GM21447 (cell line): Measurements from ENCODE around the gene SLC14A1.
"Not testable (repeated sequence)": the region's sequence is repeated elsewhere in the genome, so short reads cannot be mapped to it uniquely, and the experiment has no call there.

Source experiments
- ATAC-seq: cut with Tn5 transposase; IDR thresholded peaks from one replicate; pipeline ENCODE4 v1.9.1; 2021; ENCODE audit not compliant: unreplicated experiment

The SLC14A1 gene

DNA sequence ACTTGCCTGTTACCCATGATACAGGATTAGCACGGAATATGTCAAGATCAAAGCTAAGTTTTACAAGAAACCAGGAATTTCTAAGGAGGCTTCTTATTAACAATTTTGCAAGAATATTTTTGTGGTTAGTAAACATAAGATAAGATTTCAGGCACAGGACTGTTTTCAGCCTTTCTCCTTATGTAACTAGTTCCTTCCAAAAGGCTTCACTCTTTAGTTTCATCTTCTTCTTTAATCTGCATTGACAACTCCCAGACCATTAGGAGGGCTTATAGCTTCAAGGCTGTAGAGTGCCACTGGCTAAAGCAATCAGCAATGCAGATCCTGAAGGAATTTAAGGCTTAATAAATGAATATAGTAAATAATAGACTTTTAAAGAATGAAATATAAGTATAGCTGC lies 29.3 kb downstream of the SLC14A1 start:
- ATAC-seq, result no peak

DNA sequence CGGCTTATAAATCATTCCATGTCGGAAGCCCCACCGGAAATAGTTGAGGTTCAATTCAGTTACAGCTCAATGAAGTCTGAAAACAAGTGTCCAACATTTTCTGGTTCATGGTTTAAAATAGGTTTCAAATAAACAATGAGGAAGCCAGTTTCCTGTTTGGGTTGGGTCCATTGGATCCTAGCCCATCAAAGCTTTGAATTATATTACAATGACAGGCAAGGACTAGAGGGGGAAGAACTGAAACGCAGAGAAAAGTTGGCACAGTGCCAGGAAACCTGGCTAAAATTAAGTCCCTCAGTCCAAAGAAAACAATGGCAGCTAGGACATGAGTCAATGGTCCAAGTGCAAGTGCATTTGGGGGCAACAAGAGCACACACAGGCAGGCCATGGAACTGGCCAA lies 32.0 kb downstream of the SLC14A1 start:
- ATAC-seq, result no peak

DNA sequence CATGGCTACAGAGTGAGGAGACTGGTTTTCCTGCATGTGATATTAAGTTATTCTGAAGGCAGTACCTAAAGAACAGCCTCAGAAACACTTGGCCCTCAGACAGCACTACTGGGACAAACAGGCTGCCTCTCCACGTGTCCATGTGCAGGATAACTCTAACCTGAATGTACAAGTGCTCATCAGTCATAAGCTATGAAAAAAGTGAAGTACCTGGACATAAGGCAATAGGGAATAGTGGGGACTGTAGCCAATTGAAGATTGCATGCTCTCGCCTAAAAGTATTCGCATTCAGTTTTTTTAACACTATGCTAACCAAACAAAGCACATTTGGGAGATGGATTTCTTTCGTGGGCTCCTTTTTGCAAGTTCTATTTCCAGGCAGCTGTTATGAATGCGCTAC lies 33.0 kb downstream of the SLC14A1 start:
- ATAC-seq, result no peak

DNA sequence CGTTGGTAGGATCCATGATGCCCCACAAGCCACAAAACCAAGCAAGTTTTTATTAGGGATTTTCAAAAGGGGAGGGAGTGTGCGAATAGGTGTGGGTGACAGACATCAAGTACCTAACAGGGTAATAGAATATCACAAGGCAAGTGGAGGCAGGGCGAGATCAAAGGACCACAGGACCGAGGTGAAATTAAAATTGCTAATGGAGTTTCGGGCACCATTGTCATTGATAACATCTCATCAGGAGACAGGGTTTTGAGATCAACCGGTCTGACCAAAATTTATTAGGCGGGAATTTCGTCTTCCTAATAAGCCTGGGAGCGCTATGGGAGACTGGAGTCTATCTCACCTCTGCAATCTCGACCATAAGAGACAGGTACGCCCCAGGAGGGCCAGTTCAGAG lies 33.7 kb downstream of the SLC14A1 start:
- not testable (repeated sequence) for ATAC-seq

DNA sequence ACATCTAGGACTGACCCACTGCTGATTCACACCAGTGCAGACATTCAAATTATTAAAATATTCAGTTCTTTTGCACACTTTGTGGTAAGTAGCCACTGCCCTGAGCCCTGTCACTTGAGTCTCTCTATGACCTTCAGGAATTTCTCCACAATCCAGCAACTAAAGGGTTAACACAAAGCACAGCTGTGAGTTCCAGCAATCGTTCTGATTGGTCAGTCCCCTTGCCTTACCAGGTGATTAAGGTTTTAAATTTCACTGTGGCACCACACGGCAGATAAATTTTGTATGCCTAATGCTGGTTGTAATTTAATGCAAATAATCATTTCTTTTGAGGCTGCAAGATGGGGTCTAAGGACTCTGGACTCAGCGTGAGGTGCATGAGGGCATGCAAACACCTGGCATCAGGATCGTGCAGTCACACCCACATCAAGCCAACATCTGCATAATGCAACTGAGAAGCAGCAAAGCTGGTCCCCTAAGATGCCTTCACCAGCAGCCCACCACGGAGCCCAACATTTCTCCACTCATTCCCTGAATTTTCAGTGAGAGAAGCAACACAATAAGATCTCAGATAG lies 36.6 kb downstream of the SLC14A1 start:
- no peak for ATAC-seq

DNA sequence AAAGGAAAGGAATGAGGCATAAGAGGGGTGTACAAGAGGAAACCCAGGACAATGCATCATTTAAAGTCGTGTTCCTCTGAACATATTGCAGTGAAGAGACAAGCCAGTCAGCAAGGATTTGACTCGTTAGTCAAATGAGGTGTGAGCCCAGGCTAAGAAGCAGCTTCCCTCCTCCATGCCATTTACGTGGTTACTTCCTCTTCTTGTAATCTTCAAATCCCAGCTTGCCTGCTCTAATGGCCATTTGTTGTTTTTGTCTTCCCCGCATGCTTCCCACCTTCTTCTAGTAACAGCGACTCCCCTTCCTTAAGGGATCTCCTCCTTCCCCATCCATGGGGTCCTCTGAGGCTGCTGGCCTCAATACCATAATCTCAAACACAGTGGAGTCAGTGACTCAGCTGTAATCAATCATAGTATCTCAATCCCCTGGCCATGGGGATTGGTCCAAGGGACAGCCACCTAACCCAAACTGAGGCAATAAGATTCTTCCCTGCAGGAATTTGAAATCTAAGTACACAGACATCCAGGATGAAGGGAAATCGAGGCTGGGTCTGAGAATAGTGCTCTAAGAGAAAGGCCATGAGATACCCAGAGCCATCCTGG lies 37.6 kb downstream of the SLC14A1 start:
- ATAC-seq, result no peak

DNA sequence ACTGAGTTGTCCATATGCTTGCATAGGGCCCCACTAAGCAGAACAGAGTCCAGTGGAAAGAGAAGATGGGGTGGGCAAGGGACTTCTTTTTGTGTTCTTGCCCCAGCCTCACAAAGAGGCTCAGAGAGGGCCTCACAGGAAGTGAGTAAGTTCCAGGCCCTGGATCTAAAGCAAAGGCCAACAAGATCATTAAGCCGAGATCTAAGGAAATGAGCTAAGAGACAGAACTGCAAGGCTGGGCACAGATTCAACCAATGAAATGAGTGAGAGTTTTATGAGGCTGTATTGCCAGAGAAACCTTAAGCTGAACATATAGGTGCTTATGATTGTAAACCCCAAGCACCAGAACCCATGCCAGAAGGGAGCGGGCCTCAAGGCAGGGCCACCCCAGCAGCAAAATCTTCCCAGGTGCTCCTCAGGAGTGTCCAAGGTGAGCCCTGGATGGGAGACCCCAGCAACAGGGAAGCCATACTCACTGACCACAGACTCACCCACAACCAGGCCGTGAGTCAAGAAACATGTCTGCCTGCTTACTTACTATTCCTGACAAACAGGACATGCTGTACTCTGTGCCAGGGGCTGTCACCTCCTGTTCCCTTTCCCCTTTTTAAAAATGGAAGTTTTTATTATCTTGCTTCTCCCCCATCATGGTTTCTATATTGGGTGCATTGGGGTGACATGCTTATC lies 40.2 kb downstream of the SLC14A1 start:
- no peak for ATAC-seq

DNA sequence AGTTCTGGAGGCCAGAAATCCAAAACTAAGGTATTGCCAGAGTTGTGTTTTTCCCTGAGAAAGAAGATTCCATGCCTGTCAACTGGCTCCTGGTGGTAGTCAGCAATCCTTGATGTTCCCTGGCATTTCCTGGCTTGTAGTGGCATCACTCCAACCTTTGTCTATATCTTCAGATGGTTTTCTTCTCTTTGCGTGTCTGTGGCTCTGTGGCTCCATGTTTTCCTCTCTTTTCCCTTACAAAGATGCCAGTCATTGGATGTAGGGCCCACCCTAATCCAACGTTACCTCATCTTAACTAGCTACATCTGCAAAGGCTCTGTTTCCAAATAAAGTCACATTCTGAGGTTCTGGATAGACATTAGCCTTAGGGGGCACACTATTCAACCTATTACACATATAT lies 41.8 kb downstream of the SLC14A1 start:
- no peak for ATAC-seq

DNA sequence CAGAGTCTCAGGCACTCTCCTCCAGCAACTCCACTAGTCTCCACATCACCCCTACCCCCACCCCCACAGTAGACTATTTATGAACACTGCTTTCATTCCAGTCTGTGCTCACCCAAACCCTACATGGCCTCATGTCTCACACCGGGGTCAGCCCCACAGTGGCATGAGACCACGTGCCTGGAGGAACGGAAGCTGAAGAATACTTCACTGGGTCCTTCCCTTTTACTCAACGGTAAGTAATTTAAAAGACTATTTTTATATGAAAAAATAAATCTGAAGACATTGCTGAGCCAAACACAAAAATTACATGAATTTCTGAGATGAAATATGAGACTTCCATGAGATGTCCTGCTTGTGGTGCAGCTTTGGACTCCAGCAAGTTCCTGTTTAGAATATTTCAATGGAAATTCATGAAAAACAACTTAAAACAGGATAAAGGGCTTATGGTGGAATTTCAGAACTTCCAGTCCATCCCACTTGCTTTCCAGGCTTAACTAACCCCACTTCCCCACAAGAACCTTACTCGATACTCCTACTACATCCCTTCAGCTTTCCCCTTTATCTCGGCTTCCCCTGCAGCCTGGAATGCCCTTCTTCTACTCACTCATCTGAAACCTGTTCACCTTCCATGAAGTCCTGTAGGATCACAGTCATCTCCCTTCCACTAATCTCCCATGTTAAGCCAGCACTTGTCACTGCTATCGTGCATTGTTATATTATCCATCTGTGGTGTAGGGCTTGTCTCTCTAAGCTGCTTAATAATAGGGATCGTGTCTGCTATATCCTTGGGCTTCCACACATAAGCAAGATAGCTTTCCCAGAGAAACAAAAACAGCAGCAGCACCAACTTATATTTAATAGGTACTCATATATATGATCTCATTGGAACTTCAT lies 47.9 kb downstream of the SLC14A1 start:
- ATAC-seq, result no peak

DNA sequence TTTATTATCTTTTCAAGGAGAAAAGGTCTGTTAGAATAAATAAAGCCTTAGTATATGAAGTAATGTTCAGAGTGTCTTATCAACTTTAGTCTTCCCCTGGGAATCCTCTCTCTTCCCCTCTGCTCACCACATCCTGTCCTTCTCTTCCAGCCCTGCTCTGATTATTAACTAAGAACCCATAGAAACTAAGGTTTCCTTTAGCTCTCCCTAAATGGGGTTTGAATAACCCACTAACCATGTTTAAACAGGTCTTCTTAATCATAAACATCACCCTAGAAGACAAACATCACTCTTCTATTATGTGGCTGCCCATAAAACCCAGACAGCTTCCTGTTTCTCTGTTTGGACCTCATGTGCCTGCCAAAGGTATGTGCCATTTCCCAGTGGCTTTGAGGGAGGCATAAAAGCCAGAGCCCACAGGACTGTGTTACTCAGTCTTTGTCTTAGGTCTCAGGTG lies 50.1 kb downstream of the SLC14A1 start:
- ATAC-seq, result peak; percentile 67

DNA sequence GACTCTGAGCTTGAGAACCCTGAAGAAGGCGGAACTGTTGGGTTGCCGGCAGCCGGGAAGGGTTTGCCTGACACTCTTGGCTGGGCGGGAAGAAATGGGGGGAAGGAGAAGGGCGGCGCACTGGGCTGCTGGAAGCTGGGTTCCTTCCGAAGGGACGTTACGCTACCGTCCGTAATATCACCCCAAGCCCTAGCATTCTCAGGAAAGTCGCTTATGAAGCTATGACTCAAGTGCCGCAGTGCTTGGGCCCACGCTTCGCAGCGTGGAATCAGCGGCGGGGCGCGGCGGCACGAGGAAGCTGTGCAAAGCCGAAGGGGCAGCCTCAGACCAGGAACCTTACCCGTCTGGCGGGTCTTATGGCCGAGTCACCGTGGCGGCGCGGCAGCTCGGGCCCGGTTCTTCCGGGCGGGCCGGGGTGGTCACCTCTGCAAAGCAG lies 51.3 kb downstream of the SLC14A1 start:
- peak; percentile 57 for ATAC-seq

DNA sequence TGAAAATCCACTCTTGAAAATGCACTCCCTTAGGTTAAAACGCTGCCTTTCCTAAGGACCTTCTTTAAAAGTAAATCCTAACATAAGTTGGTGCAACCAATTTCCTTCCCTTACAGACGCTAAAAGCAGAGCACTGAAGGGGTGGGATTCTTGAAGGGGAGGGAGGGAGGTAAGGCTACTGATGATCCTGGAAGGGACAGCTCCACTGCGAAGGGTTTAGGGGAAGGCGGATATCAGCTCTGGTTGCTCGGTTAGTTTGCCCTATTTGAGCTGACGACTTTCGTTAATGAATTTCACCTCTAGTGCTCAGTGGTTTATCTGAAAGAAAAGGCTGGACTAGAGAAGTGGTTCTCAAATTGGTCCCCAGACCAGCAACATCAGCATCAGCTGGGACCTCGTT lies 51.8 kb downstream of the SLC14A1 start:
- no peak for ATAC-seq

DNA sequence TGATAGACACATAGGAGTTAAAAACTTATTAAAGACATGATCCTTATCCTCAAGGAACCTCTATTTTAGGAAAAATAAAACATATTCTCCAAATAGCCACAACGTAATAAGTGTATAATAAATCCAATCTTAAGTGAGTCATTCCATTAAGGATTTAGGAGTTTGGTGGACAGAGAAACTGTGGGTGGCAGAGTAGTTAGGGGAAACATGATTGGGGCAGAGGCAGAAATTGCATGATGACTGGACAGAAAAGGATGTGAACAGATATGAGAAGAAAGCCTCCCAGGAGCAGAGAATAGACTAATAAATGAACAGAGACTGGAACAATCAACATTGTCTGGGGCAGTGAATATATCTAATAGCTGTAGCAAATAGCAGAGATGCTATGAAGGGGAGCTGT lies 53.4 kb downstream of the SLC14A1 start:
- no peak for ATAC-seq

DNA sequence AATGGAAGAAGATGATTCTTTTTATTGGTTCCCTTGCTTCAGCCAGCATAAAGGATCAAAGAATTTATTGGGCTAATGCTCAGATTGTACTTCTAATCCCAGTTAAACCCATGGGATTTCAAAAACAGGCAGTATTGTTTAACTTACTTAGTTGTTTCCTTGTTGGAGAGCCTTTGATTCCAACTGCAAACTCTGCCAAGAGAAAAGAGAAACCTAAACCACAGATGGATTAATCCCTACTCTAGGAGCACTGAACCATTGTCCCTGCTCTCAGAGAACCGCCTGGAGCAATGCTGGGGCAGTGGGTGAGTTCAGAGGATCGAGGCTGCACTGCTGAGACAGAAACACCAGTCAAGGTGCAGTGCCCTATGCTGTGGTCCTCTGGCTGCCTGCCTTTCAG lies 56.6 kb downstream of the SLC14A1 start:
- ATAC-seq, result no peak

DNA sequence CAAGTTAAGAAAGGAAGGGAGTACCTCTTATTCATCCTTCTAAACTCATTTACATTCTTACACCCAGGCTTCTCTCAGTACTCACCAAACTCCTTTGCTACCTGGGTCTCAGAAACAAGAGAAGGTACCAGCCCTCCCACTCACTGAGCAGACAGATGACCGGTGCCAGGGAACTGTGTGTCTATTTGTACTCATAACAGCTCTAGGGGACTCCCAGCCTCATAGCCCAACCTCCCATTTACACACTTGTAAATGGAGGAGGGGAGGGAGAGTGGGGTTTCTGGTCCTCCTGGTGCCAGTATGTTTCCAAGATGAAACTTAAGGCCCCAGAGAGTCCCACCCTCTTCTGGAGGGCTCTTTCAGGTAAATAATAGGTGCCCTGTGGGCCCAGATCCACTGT lies 58.7 kb downstream of the SLC14A1 start:
- ATAC-seq, result no peak

DNA sequence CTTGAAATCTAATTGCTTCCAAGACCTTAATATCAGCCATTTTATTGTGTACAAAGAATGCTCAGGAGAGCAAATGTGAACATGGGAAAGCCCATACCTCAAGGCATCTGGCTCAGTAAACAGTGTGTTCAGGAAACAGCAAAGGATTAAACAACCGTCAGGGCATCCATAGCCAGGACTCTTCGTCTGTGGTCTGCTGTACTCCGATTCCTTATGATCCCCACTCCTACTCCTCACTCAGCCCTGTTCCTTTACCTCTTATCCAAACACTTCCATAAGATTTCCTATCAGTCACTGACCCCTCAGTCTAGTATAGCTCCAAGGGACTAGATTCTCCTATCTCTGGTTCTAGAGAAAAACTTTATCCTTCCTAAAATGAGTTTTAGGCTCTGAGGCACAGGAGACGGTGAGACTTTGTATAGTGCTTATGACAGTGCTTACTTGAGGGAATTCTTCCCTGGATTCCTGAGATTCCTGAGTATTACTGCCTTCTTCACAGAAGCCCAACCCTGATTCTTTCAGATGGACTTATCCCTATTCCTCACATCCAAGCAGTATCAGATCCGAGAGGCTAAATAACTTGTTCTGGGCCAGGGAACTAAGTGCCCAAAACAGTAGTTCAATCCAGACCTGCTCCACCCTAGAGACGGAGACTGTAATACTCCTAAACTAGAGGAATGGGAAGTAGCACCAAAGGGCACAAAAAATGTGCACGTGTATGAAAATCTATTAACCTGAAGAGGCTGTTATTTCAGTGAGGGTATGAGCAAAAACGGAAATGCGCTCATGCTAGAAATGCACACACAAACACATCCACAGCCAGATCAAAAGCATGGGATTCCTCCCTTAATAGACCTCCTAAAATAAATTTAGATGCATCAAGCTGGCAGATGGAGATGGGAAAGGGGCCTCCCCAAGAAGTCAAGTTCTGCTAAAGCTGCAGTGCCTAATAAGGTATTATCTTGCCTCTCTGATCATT lies 59.4 kb downstream of the SLC14A1 start:
- no peak for ATAC-seq

DNA sequence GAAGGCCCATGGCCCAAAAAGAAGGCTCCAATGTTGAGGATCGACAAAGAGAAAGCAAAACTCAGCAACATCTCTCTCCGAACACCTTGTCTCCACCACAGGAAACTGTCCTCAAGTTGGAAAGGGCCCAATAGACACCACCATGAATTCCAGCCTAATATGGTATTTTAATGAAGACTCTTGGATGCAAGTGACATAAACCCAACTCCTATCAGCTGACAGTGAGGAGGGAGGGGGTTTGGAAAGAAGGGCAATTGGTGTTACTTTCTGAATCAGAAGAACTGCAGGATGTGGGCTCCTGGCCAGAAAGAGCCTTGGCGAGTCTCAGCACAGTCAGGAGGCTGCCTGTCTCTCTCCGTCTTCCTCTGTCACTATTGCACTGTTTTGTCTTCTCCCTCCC lies 61.2 kb downstream of the SLC14A1 start:
- ATAC-seq, result no peak

DNA sequence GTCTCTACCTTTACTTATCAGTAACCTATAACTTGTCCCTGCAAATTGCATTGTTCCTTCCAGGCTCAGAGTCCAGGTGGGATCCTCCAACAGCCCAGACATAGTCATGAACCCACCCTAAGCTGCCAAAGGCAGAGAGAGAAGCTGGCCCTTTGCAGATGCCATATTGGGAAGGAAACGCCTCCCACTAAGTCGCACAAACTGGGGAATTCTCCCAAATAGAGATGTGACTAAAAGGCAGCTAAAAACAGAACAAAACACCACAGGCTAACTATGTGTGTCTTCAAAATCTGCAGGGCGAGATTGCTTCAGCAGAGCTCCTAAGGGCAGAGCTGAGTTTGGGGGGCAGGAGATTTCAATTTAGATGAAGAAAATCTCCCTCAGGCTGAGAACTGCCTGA lies 63.0 kb downstream of the SLC14A1 start:
- ATAC-seq, result no peak

DNA sequence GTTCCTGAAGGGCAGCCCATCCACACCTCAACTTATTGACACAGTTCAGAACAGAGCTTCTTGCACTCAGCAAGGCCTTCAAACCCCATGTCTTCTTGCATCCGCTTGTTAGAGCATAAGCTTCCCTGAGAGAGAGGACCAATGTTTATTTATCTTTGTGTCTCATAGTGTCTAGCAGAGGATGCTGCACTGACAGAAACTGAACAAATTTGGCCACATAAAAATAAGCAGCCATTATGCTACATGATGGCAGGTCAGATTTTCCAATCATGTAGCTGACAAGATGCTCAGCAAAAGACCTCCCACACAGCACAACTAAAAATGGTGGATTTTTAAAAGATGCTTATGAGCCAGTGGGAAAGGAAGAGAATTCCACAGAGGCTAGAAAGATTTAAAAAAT lies 63.4 kb downstream of the SLC14A1 start:
- ATAC-seq, result no peak

DNA sequence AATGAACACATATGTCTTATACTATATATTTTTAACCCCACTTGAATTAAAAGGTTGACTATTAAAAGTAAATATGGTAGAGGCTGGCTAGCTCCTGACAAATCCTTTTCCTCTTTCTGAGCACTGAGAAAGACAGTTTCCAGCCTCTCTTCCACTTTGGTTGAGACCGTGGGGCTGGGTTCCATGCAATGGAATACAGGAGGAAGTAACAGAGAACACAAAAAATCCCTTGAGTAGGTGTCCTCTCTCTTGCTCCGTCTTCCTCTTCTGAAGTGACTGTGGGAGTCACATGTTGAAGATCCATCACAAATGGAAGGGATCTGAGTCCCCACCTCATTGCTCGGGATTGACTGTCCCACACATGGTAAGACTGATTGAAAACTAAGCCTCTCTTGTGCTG lies 64.9 kb downstream of the SLC14A1 start:
- ATAC-seq, result no peak
